ENCODE measurements around the gene CDH4. TPM values are rescaled to one million over a fixed set of nuclear protein-coding genes. Genes with fewer than 3 reads are reported as not detected.

The CDH4 gene
- polyA plus RNA-seq, 3 donors, result 6.9 to 8.7 (median 7.9) TPM

GRCh38 chr20:61699495-61700374 lies 447.7 kb downstream of the CDH4 start:
- DNase-seq (ENCODE audit: extremely low read depth in 1 of 11, low read depth in 9 of 11, low spot score in 4 of 11), result no peak

- no peak for DNase-seq (ENCODE audit: extremely low read depth in 1 of 11, low read depth in 9 of 11, low spot score in 4 of 11)
Measured at GRCh38 chr20:61700595-61701140, 448.6 kb downstream of the CDH4 start.

- DNase-seq (ENCODE audit: extremely low read depth in 1 of 11, low read depth in 9 of 11, low spot score in 4 of 11), result no peak
Measured at GRCh38 chr20:61701401-61701800, 449.3 kb downstream of the CDH4 start.

GRCh38 chr20:61701802-61702201 lies 449.7 kb downstream of the CDH4 start:
- DNase-seq (ENCODE audit: extremely low read depth in 1 of 11, low read depth in 9 of 11, low spot score in 4 of 11), result no peak

GRCh38 chr20:61702246-61702645 lies 450.2 kb downstream of the CDH4 start:
- no peak for DNase-seq (ENCODE audit: extremely low read depth in 1 of 11, low read depth in 9 of 11, low spot score in 4 of 11)

GRCh38 chr20:61704661-61705060 lies 452.6 kb downstream of the CDH4 start:
- DNase-seq (ENCODE audit: extremely low read depth in 1 of 11, low read depth in 9 of 11, low spot score in 4 of 11), result no peak

GRCh38 chr20:61705386-61706258 lies 453.6 kb downstream of the CDH4 start:
- no peak for DNase-seq (ENCODE audit: extremely low read depth in 1 of 11, low read depth in 9 of 11, low spot score in 4 of 11)

- DNase-seq (ENCODE audit: extremely low read depth in 1 of 11, low read depth in 9 of 11, low spot score in 4 of 11), result no peak
Measured at GRCh38 chr20:61706259-61706961, 454.3 kb downstream of the CDH4 start.

GRCh38 chr20:61708891-61709290 lies 456.8 kb downstream of the CDH4 start:
- DNase-seq (ENCODE audit: extremely low read depth in 1 of 11, low read depth in 9 of 11, low spot score in 4 of 11), result no peak

- DNase-seq (ENCODE audit: extremely low read depth in 1 of 11, low read depth in 9 of 11, low spot score in 4 of 11), result no peak
Measured at GRCh38 chr20:61710108-61710507, 458.0 kb downstream of the CDH4 start.

GRCh38 chr20:61712688-61713087 lies 460.6 kb downstream of the CDH4 start:
- DNase-seq (ENCODE audit: extremely low read depth in 1 of 11, low read depth in 9 of 11, low spot score in 4 of 11), result no peak

- no peak for DNase-seq (ENCODE audit: extremely low read depth in 1 of 11, low read depth in 9 of 11, low spot score in 4 of 11)
Measured at GRCh38 chr20:61718361-61719005, 466.4 kb downstream of the CDH4 start.

- no peak for DNase-seq (ENCODE audit: extremely low read depth in 1 of 11, low read depth in 9 of 11, low spot score in 4 of 11)
Measured at GRCh38 chr20:61719691-61720347, 467.8 kb downstream of the CDH4 start.

- no peak for DNase-seq (ENCODE audit: extremely low read depth in 1 of 11, low read depth in 9 of 11, low spot score in 4 of 11)
Measured at GRCh38 chr20:61720348-61720696, 468.3 kb downstream of the CDH4 start.

GRCh38 chr20:61722146-61722678 lies 470.2 kb downstream of the CDH4 start:
- DNase-seq (ENCODE audit: extremely low read depth in 1 of 11, low read depth in 9 of 11, low spot score in 4 of 11), result no peak

- no peak for DNase-seq (ENCODE audit: extremely low read depth in 1 of 11, low read depth in 9 of 11, low spot score in 4 of 11)
Measured at GRCh38 chr20:61723529-61724257, 471.6 kb downstream of the CDH4 start.

GRCh38 chr20:61724376-61724775 lies 472.3 kb downstream of the CDH4 start:
- DNase-seq (ENCODE audit: extremely low read depth in 1 of 11, low read depth in 9 of 11, low spot score in 4 of 11), result no peak

Data from renal cortex interstitium (tissue), 11 donors.